K562 (cell line): Measurements from ENCODE around the gene SUOX. TPM values are rescaled to one million over a fixed set of nuclear protein-coding genes. Genes with fewer than 3 reads are reported as not detected.
A peak's percentile ranks its signal among the peaks of the same experiment; 100 is the strongest.

Source experiments
- ATAC-seq: fragments of 200-7000 bp; cut with Tn5 transposase; 3 replicates; pipeline ENCODE4 v1.9.1; 2020; ENCODE audit warnings: moderate library complexity
- BruUV-seq: library from RNA; stranded (reverse); fragments of 400-500 nt; replicated peaks from 2 replicates; lab custom pipeline; 2021; lab: Mats Ljungman, UMichigan
- CTCF ChIA-PET: fragments of 300-600 bp; formaldehyde crosslinking; extraction: SDS; loops from one replicate; lab custom pipeline; 2021; ENCODE audit warnings: low intra/inter-chr PET ratio; lab: Yijun Ruan, JAX
- POLR2A ChIA-PET: fragments of 300-600, 350-650 bp; sonication (Branson Sonifier 250); formaldehyde crosslinking; extraction: SDS; loops from one replicate; lab custom pipeline; 2021; ENCODE audit warnings: antibody characterized with exemption, inconsistent platforms; lab: Yijun Ruan, JAX
- DNase-seq, 4 experiments: peaks; one replicate each; pipeline versions ENCODE4 v3.0.0 to v3.0.0-alpha.2; 2011 to 2018; ENCODE audit warnings: low spot score in 3 of 4, mixed read lengths in 3 of 4; ENCODE audit errors: extremely low read depth in 1 of 4
- FAIRE-seq: peaks from 2 replicates; lab custom pipeline; 2011; peaks lifted over from hg19 to GRCh38; lab: Jason Lieb, UNC
- H2AFZ ChIP-seq: 2 replicates; pipeline ENCODE4 v1.6.0; 2011; ENCODE audit warnings: low read depth, low read length, control low read depth, inconsistent platforms
- H3K27ac ChIP-seq: fragments of 200-600 bp; 3 replicates; pipeline ENCODE4 v1.8.0; 2011; ENCODE audit warnings: low read depth, mild to moderate bottlenecking, control low read depth, inconsistent platforms, low read length, moderate library complexity, mixed read lengths; ENCODE audit errors: extremely low read depth
- H3K27me3 ChIP-seq, 2 experiments: fragments of 300-600 bp in 1 of 2; 2 replicates in 1 of 2; 3 replicates in 1 of 2; pipeline versions ENCODE4 v1.6.0 to v1.8.0; 2011; ENCODE audit warnings: inconsistent platforms in 2 of 2, low read length in 2 of 2, mild to moderate bottlenecking in 1 of 2, mixed read lengths in 1 of 2, moderate library complexity in 1 of 2; ENCODE audit not compliant: control insufficient read depth in 2 of 2, insufficient read depth in 2 of 2
- H3K36me3 ChIP-seq: fragments of 300-600 bp; 3 replicates; pipeline ENCODE4 v1.8.0; 2011; ENCODE audit warnings: mild to moderate bottlenecking, low read length, inconsistent platforms; ENCODE audit not compliant: control insufficient read depth, insufficient read depth
- H3K4me1 ChIP-seq, 2 experiments: fragments of 200-600 bp in 1 of 2; replicated peaks in 1 of 2; 2 replicates in 1 of 2; 3 replicates in 1 of 2; pipeline versions ENCODE4 v1.5.1 to v1.8.0; 2011; ENCODE audit warnings: inconsistent platforms in 2 of 2, low read length in 2 of 2, mild to moderate bottlenecking in 1 of 2, mixed read lengths in 1 of 2, moderate library complexity in 1 of 2; ENCODE audit not compliant: control insufficient read depth in 2 of 2, insufficient read depth in 2 of 2
- H3K4me2 ChIP-seq: 2 replicates; pipeline ENCODE4 v1.6.1; 2011; ENCODE audit warnings: low read length, control low read depth, inconsistent platforms, mixed read lengths; ENCODE audit not compliant: insufficient read depth
- H3K4me3 ChIP-seq: fragments of 200-600 bp; sonication (generic), shearing (Covaris generic); 2 replicates; pipeline ENCODE4 v1.5.1; 2016; ENCODE audit warnings: control low read depth, inconsistent platforms
- H3K79me2 ChIP-seq: fragments of 200-600 bp; 3 replicates; pipeline ENCODE4 v1.8.0; 2011; ENCODE audit warnings: low read length, inconsistent platforms; ENCODE audit not compliant: control insufficient read depth, insufficient read depth
- H3K9ac ChIP-seq, 2 experiments: 2 replicates each; pipeline versions ENCODE4 v1.6.0 to v1.6.1; 2011; ENCODE audit warnings: low read depth in 2 of 2, low read length in 2 of 2, control low read depth in 1 of 2, inconsistent platforms in 1 of 2, mild to moderate bottlenecking in 1 of 2, mixed read lengths in 1 of 2; ENCODE audit not compliant: insufficient read depth in 1 of 2
- H3K9me1 ChIP-seq: one replicate; pipeline ENCODE4 v1.6.0; 2011; ENCODE audit warnings: inconsistent platforms, mild to moderate bottlenecking, low read length, moderate library complexity; ENCODE audit not compliant: control insufficient read depth, insufficient read depth
- H3K9me3 ChIP-seq: replicated peaks from 2 replicates; pipeline ENCODE4 v1.5.1; 2011; ENCODE audit warnings: low read depth, low read length, inconsistent platforms; ENCODE audit not compliant: control insufficient read depth, insufficient read depth
- H4K20me1 ChIP-seq: replicated peaks from 2 replicates; pipeline ENCODE4 v1.6.1; 2011; ENCODE audit warnings: low read length, inconsistent platforms, mixed read lengths; ENCODE audit not compliant: control insufficient read depth, insufficient read depth
- ASH1L ChIP-seq: fragments of 450-650 bp; IDR thresholded peaks from 2 replicates; pipeline ENCODE4 v1.6.1; 2018; ENCODE audit warnings: borderline replicate concordance, mild to moderate bottlenecking, low read depth; ENCODE audit not compliant: partially characterized antibody
- BCL6 ChIP-seq: fragments of 250-450 bp; sonication (Bioruptor Pico); IDR thresholded peaks from 2 replicates; pipeline ENCODE4 v1.4.0; 2020
- BHLHE40 ChIP-seq: IDR thresholded peaks from 2 replicates; pipeline ENCODE4 v1.6.1; 2011; ENCODE audit warnings: low read length, improper control_type of control experiment
- GTF2E2 ChIP-seq: fragments of 200-800 bp; sonication (Bioruptor generic); IDR thresholded peaks from 2 replicates; pipeline ENCODE4 v1.6.1; 2016; ENCODE audit warnings: missing genetic modification characterization, missing compliant biosample characterization
- KLF13 ChIP-seq: fragments of 450-650 bp; IDR thresholded peaks from 2 replicates; pipeline ENCODE4 v1.6.1; 2016; ENCODE audit warnings: missing genetic modification characterization, low read depth, mild to moderate bottlenecking, missing compliant biosample characterization, moderate library complexity, borderline replicate concordance
- NFRKB ChIP-seq: fragments of 450-650 bp; IDR thresholded peaks from 2 replicates; pipeline ENCODE4 v1.6.1; 2016; ENCODE audit warnings: low read depth
- POLR2A ChIP-seq: fragments of 450-650 bp; conservative IDR thresholded peaks from 2 replicates; pipeline ENCODE4 v1.6.1; 2016
- POLR2G ChIP-seq: fragments of 200-400 bp; formaldehyde crosslinking; IDR thresholded peaks from 2 replicates; pipeline ENCODE4 v1.6.1; 2017; ENCODE audit warnings: low read depth, mild to moderate bottlenecking, antibody characterized with exemption, low read length, moderate library complexity
- PURB ChIP-seq: sonication (generic); formaldehyde crosslinking; IDR thresholded peaks from 2 replicates; pipeline ENCODE4 v1.9.0; 2021; ENCODE audit warnings: low read depth, mild to moderate bottlenecking, missing genetic modification reagents
- RREB1 ChIP-seq: fragments of 250-450 bp; sonication (Bioruptor Pico); IDR thresholded peaks from 2 replicates; pipeline ENCODE4 v1.4.0; 2020
- TEAD4 ChIP-seq, 2 experiments: sonication (generic) in 1 of 2; formaldehyde crosslinking in 1 of 2; IDR thresholded peaks; 2 replicates each; pipeline versions ENCODE4 v1.6.1 to v1.8.0; 2012 to 2022; ENCODE audit warnings: borderline replicate concordance in 1 of 2, inconsistent platforms in 1 of 2, low read length in 1 of 2, mild to moderate bottlenecking in 1 of 2, missing genetic modification reagents in 1 of 2
- ZNF134 ChIP-seq: fragments of 250-450 bp; sonication (Bioruptor Pico); conservative IDR thresholded peaks from 2 replicates; pipeline ENCODE4 v1.4.0; 2020
- ZNF277 ChIP-seq: fragments of 250-450 bp; sonication (Bioruptor Pico); IDR thresholded peaks from 2 replicates; pipeline ENCODE4 v1.8.0; 2022; ENCODE audit warnings: inconsistent platforms, mild to moderate bottlenecking, moderate library complexity, borderline replicate concordance
- ZNF707 ChIP-seq: fragments of 250-450 bp; sonication (Bioruptor Pico); conservative IDR thresholded peaks from 2 replicates; pipeline ENCODE4 v1.8.0; 2022; ENCODE audit warnings: inconsistent platforms, mild to moderate bottlenecking, moderate library complexity
- ZSCAN29 ChIP-seq: fragments of 450-650 bp; IDR thresholded peaks from 2 replicates; pipeline ENCODE4 v1.6.1; 2017
- WGBS: fragments of 100-300 bp; shearing (Covaris generic); methylation state at CpG from one replicate; pipeline ENCODE4 v1.1.6; 2016; ENCODE audit warnings: low coverage, mixed read lengths; ENCODE audit not compliant: insufficient coverage; ENCODE audit errors: missing lambda C conversion rate; 5-methylcytosine and 5-hydroxymethylcytosine counted together
- in situ Hi-C: fragments of 300-500 bp; cut with MboI; formaldehyde crosslinking; loops from 4 replicates; pipeline ENCODE4 v1.15.0; 2018; ENCODE audit warnings: inconsistent platforms, mixed read lengths
- intact Hi-C: fragments of 100-400 bp; cut with micrococcal nuclease; formaldehyde crosslinking; loops from 2 replicates; pipeline ENCODE4 v1.14.2; 2022
- polyA plus RNA-seq, 8 experiments: library from polyadenylated mRNA; depleted of rRNA in 4 of 8; stranded (reverse) in 5 of 8; unstranded in 3 of 8; fragments of >200 nt; fragmentation: Nextera tagmentation in 2 of 8; fragmentation: Illumina TruSeq in 1 of 8; extraction: Ambion mirVana in 2 of 8; extraction: Trizol in 1 of 8; gene quantifications; 2 replicates each; pipeline versions ENCODE4 v1.2.1 to v1.2.3, GENCODE V29; 2011 to 2014; ENCODE audit warnings: inconsistent platforms in 1 of 8, missing spikeins in 1 of 8
- total RNA-seq, 7 experiments: library from RNA; depleted of rRNA in 6 of 7; stranded (reverse); fragments of >200 nt in 6 of 7; fragmentation: Illumina TruSeq in 2 of 7; extraction: Trizol in 2 of 7; gene quantifications; 2 replicates each; pipeline versions ENCODE4 v1.2.1 to v1.2.3, GENCODE V29; 2011 to 2021; ENCODE audit warnings: low replicate concordance in 1 of 7
- TF ChIP-seq, protein P1 (sequence below): conservative IDR thresholded peaks from 2 replicates; pipeline ENCODE4 v1.6.1; 2011; ENCODE audit warnings: low read depth, mild to moderate bottlenecking, low read length; ENCODE audit not compliant: control insufficient read depth

Gene SUOX
- total and polyA plus RNA-seq, 9 of the 15 experiments (the other 6 are each of a cell fraction or from before 2014, with no cell fraction given), result 9.2 to 39.7 (median 25.4) TPM

DNA sequence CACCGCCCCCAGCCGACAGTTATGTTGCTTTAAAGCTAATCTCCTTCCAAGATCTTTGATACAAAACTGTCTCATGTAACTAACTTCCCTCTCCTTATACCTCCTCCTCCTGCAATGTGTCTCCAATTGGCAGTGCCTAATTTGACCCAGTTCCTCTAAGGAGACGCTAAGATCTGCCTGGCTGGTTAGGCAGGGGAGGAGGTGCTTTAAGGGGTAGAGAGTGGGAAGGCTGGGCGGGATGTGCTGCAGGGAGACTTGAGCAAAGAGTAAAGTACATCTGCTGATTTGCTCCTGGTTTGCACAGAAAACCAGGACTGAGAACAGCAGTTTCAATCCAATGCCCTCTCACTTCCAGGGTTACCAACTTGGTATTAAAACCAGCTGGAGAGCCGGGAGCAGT lies 16.4 kb downstream of the SUOX start:
- Histone ChIP-seq H2AFZ (no peak overlapping the region), H3K27ac (no peak overlapping the region), H3K79me2 (no peaks in the 10 kb centered on the region), H3K9ac (peak overlapping the region in 1 of 2 experiments; percentile 28; a peak in 1 of 4 replicates), H3K9me1 (no peaks in the 10 kb centered on the region), H3K4me3 (no peak overlapping the region), H3K9me3 (no peaks in the 10 kb centered on the region), H3K36me3 (no peaks in the 10 kb centered on the region), H3K4me1 (peaks cover 0 to 36% of the 10 kb centered on the region in 2 experiments; a peak in 3 of 5 replicates), H3K4me2 (no peak overlapping the region), H4K20me1 (no peaks in the 10 kb centered on the region), H3K27me3 (no peaks in the 10 kb centered on the region)
- ChIA-PET POLR2A (interaction anchor here (1.0 to 1.5 kb wide), 3 partner anchors 14 to 18 kb away, joined by 3 to 5 read pairs (median 4); partner anchors contain the start of gene SUOX), CTCF (no interaction called here)
- BruUV-seq, result no TSS peak
- FAIRE-seq (no peak), ATAC-seq (no peak), DNase-seq (no peak)
- WGBS, result 59% methylated on average over 5 of the region's 5 CpGs
- in situ Hi-C loops (no loop called here), intact Hi-C loops (no loop called here)
- no peak for TF ChIP-seq GTF2E2 (tag)
- TF ChIP-seq BHLHE40, result no peak
- no peak for TF ChIP-seq KLF13 (tag)
- no peak for TF ChIP-seq NFRKB
- no peak for TF ChIP-seq POLR2A
- TF ChIP-seq ZNF134 (CRISPR knock-in tag), result no peak
- TF ChIP-seq BCL6, result no peak
- TF ChIP-seq RREB1, result no peak
- no peak for TF ChIP-seq ZNF707
- TF ChIP-seq, protein P1, sequence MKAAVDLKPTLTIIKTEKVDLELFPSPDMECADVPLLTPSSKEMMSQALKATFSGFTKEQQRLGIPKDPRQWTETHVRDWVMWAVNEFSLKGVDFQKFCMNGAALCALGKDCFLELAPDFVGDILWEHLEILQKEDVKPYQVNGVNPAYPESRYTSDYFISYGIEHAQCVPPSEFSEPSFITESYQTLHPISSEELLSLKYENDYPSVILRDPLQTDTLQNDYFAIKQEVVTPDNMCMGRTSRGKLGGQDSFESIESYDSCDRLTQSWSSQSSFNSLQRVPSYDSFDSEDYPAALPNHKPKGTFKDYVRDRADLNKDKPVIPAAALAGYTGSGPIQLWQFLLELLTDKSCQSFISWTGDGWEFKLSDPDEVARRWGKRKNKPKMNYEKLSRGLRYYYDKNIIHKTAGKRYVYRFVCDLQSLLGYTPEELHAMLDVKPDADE, result no peak
- no peak for TF ChIP-seq ZSCAN29
- TF ChIP-seq ASH1L, result no peak
- no peak for TF ChIP-seq TEAD4 (IDR thresholded peaks at IDR 0.05; ENCODE audit: low read length)
- TF ChIP-seq TEAD4 (CRISPR knock-in tag; IDR thresholded peaks at IDR 0.05; ENCODE audit: borderline replicate concordance), result no peak
- no peak for TF ChIP-seq ZNF277 (CRISPR knock-in tag)
- no peak for TF ChIP-seq PURB (CRISPR knock-in tag)
- no peak for TF ChIP-seq POLR2G
